GM12878 (cell line): ENCODE measurements around the gene TK2. TPM values are rescaled to one million over a fixed set of nuclear protein-coding genes. Genes with fewer than 3 reads are reported as not detected.

Source experiments
- MLLT1 ChIP-seq: fragments of 450-650 bp; IDR thresholded peaks from 2 replicates; pipeline ENCODE4 v1.6.1; 2016; ENCODE audit warnings: mild to moderate bottlenecking
- NFYA ChIP-seq: IDR thresholded peaks from 2 replicates; pipeline ENCODE4 v1.6.1; 2011; ENCODE audit warnings: low read depth, mild to moderate bottlenecking, low read length, improper control_type of control experiment, borderline replicate concordance
- ZBTB40 ChIP-seq: fragments of 450-650 bp; IDR thresholded peaks from 2 replicates; pipeline ENCODE4 v1.6.1; 2016; ENCODE audit warnings: mild to moderate bottlenecking, moderate library complexity, borderline replicate concordance
- ZNF592 ChIP-seq: fragments of 450-650 bp; IDR thresholded peaks from 2 replicates; pipeline ENCODE4 v1.6.1; 2017; ENCODE audit warnings: mild to moderate bottlenecking, moderate library complexity
- polyA plus RNA-seq, 11 experiments: library from polyadenylated mRNA; depleted of rRNA in 4 of 11; unstranded in 6 of 11; stranded (reverse) in 5 of 11; fragments of >200 nt; fragmentation: Nextera tagmentation in 4 of 11; fragmentation: Illumina TruSeq in 1 of 11; extraction: Ambion mirVana in 4 of 11; extraction: Trizol in 1 of 11; gene quantifications; 1 replicate in 1 of 11; 2 replicates in 10 of 11; pipeline versions ENCODE4 v1.2.1 to v1.2.3, GENCODE V29; 2011 to 2016; ENCODE audit warnings: inconsistent platforms in 2 of 11, missing spikeins in 2 of 11, low read depth in 1 of 11
- total RNA-seq, 4 experiments: library from RNA; depleted of rRNA in 3 of 4; stranded (reverse); fragments of >200 nt in 3 of 4; fragmentation: Illumina TruSeq in 1 of 4; extraction: Trizol in 1 of 4; gene quantifications; 2 replicates each; pipeline versions ENCODE4 v1.2.1 to v1.2.3, GENCODE V29; 2013 to 2021

The TK2 gene
- total and polyA plus RNA-seq, 10 of the 15 experiments (the other 5 are each of a cell fraction or from before 2014, with no cell fraction given): 1.3 to 12.4 (median 3.0) TPM

- TF ChIP-seq ZBTB40: no peak
- no peak for TF ChIP-seq NFYA
- TF ChIP-seq ZNF592: no peak
- TF ChIP-seq MLLT1: no peak
Measured at GRCh38 chr16:66509576-66509975, 40.3 kb downstream of the TK2 start (continued).
